ENCODE measurements around the gene IL6R.
"Not testable (repeated sequence)": the region's sequence is repeated elsewhere in the genome, so short reads cannot be mapped to it uniquely, and the experiment has no call there.

IL6R gene

DNA sequence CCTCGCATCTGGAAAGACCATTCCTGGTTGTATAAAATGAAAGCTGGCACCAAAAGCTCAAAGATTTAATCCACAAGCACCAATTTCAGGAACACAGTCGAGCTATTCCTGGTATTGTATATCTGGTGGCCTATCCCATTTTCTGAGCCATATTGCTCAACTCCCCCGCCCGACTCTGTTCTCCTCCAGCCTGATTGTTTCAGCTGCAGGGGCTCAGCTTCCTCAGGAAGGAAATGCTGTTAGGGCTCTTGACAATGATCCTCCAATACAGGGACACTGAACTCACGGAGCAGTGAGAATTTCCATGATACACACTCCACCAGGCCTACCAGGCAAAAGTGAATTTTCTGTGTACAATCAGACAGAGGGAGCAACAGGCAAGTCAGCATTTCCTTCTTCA lies 80.0 kb downstream of the IL6R start:
- Histone ChIP-seq H3K4me1 (ENCODE audit: low read length) (peaks cover 3% of the 10 kb centered on the region), H3K9ac (ENCODE audit: low read length) (no peak overlapping the region), H3K27ac (ENCODE audit: low read length) (no peak overlapping the region), H4K20me1 (ENCODE audit: insufficient read depth, low read length) (no peaks in the 10 kb centered on the region), H3K79me2 (ENCODE audit: low read length) (no peaks in the 10 kb centered on the region), H2AFZ (ENCODE audit: low read depth, low read length) (no peak overlapping the region), H3K4me2 (ENCODE audit: low read length) (no peak overlapping the region), H3K36me3 (replicated peaks; ENCODE audit: low read depth, low read length) (no peaks in the 10 kb centered on the region), H3K27me3 (ENCODE audit: low read depth, low read length) (peaks cover 13% of the 10 kb centered on the region; the same call in 1 of the 2 replicates), H3K9me3 (ENCODE audit: insufficient read depth, low read length) (no peaks in the 10 kb centered on the region), H3K4me3 (ENCODE audit: low read length) (no peak overlapping the region)
- TF ChIP-seq, protein P1, sequence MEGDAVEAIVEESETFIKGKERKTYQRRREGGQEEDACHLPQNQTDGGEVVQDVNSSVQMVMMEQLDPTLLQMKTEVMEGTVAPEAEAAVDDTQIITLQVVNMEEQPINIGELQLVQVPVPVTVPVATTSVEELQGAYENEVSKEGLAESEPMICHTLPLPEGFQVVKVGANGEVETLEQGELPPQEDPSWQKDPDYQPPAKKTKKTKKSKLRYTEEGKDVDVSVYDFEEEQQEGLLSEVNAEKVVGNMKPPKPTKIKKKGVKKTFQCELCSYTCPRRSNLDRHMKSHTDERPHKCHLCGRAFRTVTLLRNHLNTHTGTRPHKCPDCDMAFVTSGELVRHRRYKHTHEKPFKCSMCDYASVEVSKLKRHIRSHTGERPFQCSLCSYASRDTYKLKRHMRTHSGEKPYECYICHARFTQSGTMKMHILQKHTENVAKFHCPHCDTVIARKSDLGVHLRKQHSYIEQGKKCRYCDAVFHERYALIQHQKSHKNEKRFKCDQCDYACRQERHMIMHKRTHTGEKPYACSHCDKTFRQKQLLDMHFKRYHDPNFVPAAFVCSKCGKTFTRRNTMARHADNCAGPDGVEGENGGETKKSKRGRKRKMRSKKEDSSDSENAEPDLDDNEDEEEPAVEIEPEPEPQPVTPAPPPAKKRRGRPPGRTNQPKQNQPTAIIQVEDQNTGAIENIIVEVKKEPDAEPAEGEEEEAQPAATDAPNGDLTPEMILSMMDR (IDR thresholded peaks at IDR 0.05; ENCODE audit: low read depth, low read length) = no peak
- no peak for TF ChIP-seq EZH2phosphoT487 (IDR thresholded peaks at IDR 0.05; ENCODE audit: low read depth)

DNA sequence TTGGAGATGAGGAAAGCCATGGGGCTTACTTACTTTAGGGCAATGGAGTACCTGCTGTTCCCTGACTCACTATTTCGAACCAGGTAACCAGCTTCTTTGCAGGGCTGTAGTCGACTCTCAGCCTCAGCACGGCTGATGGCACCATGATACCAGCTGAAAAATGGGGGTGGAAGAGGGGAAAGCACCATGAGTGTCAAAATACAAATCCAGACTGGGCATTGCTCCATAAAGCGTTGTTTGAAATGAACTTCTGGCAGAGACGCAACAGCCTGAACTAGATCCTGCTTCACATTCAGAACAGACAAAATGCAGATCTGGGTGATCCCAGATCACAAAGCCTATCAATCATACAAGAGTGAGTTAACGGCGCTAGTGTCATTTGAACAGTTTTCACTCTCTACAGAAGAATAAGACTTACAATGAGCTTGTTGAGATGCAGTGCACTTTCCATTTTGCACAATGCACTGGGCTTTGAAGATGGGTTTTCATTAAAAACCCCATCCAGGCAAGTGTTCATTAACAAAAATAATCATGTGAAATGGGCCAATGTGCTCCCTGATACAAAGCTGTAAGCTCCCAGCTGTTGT lies 80.9 kb downstream of the IL6R start:
- no peaks in the 10 kb centered on the region for H3K9me3 ChIP-seq (ENCODE audit: insufficient read depth, low read length)
- no peak overlapping the region for H2AFZ ChIP-seq (ENCODE audit: low read depth, low read length)
- H4K20me1 ChIP-seq (ENCODE audit: insufficient read depth, low read length) = no peaks in the 10 kb centered on the region
- no peak overlapping the region for H3K4me3 ChIP-seq (ENCODE audit: low read length)
- no peak overlapping the region for H3K27ac ChIP-seq (ENCODE audit: low read length)
- H3K4me2 ChIP-seq (ENCODE audit: low read length) = no peak overlapping the region
- H3K9ac ChIP-seq (ENCODE audit: low read length) = no peak overlapping the region
- H3K4me1 ChIP-seq (ENCODE audit: low read length) = no peaks in the 10 kb centered on the region
- H3K36me3 ChIP-seq (replicated peaks; ENCODE audit: low read depth, low read length) = no peaks in the 10 kb centered on the region
- no peaks in the 10 kb centered on the region for H3K79me2 ChIP-seq (ENCODE audit: low read length)
- TF ChIP-seq EZH2phosphoT487 (IDR thresholded peaks at IDR 0.05; ENCODE audit: low read depth) = no peak
- TF ChIP-seq, protein P1 (IDR thresholded peaks at IDR 0.05; ENCODE audit: low read depth, low read length) = no peak
- peaks cover 22% of the 10 kb centered on the region for H3K27me3 ChIP-seq (ENCODE audit: low read depth, low read length)

DNA sequence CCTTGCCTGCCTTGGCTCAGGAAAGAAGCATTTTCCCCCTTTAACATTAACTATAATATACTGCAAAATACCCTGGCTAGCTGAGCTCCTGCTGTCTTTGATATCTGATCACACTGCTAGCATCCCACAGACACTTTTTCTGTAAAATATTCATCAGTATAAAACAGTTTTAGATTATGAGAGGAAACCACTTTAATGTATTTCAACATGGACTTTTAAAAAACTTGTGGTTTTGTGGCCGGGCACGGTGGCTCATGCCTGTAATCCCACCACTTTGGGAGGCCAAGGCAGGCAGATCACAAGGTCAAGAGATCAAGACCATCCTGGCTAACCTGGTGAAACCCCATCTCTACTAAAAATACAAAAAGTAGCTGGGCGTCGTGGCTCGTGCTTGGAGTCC lies 81.6 kb downstream of the IL6R start:
- H3K27me3 ChIP-seq (ENCODE audit: low read depth, low read length) = peaks cover 28% of the 10 kb centered on the region
- H3K79me2 ChIP-seq (ENCODE audit: low read length); H4K20me1 ChIP-seq (ENCODE audit: insufficient read depth, low read length); H3K4me1 ChIP-seq (ENCODE audit: low read length); H2AFZ ChIP-seq (ENCODE audit: low read depth, low read length); H3K4me3 ChIP-seq (ENCODE audit: low read length); H3K9ac ChIP-seq (ENCODE audit: low read length); H3K27ac ChIP-seq (ENCODE audit: low read length); H3K4me2 ChIP-seq (ENCODE audit: low read length); H3K36me3 ChIP-seq (replicated peaks; ENCODE audit: low read depth, low read length); H3K9me3 ChIP-seq (ENCODE audit: insufficient read depth, low read length): not testable (repeated sequence)

DNA sequence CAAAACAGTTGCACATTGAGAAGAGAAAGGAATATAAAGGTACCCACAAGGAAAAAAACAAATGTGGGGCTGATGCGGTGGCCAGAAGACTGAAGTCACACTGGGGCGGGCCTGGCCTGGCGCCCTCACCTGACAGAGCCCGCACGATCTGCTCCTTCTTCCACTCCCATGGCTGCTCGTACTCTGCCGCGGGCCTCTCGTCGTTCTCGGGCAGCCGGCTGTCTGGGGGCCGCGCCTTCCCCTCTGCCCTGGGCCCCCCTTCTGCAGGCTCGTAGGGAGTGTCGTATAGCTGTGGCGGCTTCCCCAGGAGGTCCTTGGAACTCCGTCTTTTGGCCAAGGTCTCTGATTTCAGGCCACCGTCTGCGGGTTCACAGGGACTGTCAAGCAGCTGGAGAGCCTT lies 83.8 kb downstream of the IL6R start:
- Histone ChIP-seq H3K27me3 (ENCODE audit: low read depth, low read length) (peaks cover 21% of the 10 kb centered on the region), H3K79me2 (ENCODE audit: low read length) (no peaks in the 10 kb centered on the region), H3K9ac (ENCODE audit: low read length) (no peak overlapping the region), H3K4me1 (ENCODE audit: low read length) (peaks cover 20% of the 10 kb centered on the region), H3K4me3 (ENCODE audit: low read length) (no peak overlapping the region), H3K36me3 (replicated peaks; ENCODE audit: low read depth, low read length) (no peaks in the 10 kb centered on the region), H4K20me1 (ENCODE audit: insufficient read depth, low read length) (no peaks in the 10 kb centered on the region), H2AFZ (ENCODE audit: low read depth, low read length) (no peak overlapping the region), H3K4me2 (ENCODE audit: low read length) (no peak overlapping the region), H3K9me3 (ENCODE audit: insufficient read depth, low read length) (no peaks in the 10 kb centered on the region), H3K27ac (ENCODE audit: low read length) (no peak overlapping the region)
- TF ChIP-seq, protein P1 (IDR thresholded peaks at IDR 0.05; ENCODE audit: low read depth, low read length) = no peak
- no peak for TF ChIP-seq EZH2phosphoT487 (IDR thresholded peaks at IDR 0.05; ENCODE audit: low read depth)

All from OCI-LY3 (cell line).